MM.1S (cell line): ENCODE measurements around the gene CEP72.
A peak's percentile ranks its signal among the peaks of the same experiment; 100 is the strongest.

Experiments used
- CTCF ChIP-seq: fragments of 300-600 bp; sonication (generic); IDR thresholded peaks from 2 replicates; pipeline ENCODE4 v1.5.1; 2016; ENCODE audit warnings: antibody characterized with exemption, low read length, mixed read lengths
- EZH2phosphoT487 ChIP-seq: fragments of 300-600 bp; sonication (generic); IDR thresholded peaks from 2 replicates; pipeline ENCODE4 v1.6.1; 2018; ENCODE audit warnings: antibody characterized with exemption, low read length

- TF ChIP-seq CTCF (peak; percentile 90), EZH2phosphoT487 (no peak)
These were observed 59.6 kb downstream of the CEP72 start for GRCh38 chr5:671459-672328.
